Renal pelvis (tissue), 4 donors: Measurements from ENCODE around the gene CHSY1. TPM values are rescaled to one million over a fixed set of nuclear protein-coding genes. Genes with fewer than 3 reads are reported as not detected.
"Not testable (repeated sequence)": the region's sequence is repeated elsewhere in the genome, so short reads cannot be mapped to it uniquely, and the experiment has no call there.

ENCODE experiments used
- DNase-seq: peaks from one replicate; pipeline ENCODE4 v3.0.0-alpha.2; 2013
- polyA plus RNA-seq, 3 donors: library from polyadenylated mRNA; unstranded; fragments of 120-200 nt; gene quantifications; one replicate each; pipeline ENCODE4 v1.2.1, GENCODE V29; 2013; ENCODE audit not compliant: insufficient read length in 3 of 3

CHSY1 gene
- polyA plus RNA-seq, 3 donors = 41.5 to 44.4 (median 42.5) TPM

DNA sequence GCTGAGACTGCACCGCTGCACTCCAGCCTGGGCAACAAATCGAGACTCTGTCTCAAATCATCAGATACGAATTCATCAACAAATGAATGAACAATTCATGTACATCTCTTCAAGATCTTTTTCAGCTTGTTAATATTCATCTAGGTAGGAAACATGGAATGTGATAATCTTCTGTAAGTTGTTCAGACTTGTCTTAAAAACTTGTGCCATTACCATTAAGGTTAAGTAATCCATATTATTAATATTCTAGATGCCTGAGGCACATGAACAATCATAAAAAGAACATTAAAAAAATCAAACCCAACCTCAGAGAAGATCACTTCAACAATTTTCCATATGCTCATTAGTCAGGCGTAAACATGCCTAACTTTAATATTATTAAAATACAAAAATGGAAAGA is 36.2 kb downstream of the CHSY1 start:
- DNase-seq = no peak

GRCh38 chr15:101214435-101215097 is 37.3 kb downstream of the CHSY1 start:
- DNase-seq = not testable (repeated sequence)

DNA sequence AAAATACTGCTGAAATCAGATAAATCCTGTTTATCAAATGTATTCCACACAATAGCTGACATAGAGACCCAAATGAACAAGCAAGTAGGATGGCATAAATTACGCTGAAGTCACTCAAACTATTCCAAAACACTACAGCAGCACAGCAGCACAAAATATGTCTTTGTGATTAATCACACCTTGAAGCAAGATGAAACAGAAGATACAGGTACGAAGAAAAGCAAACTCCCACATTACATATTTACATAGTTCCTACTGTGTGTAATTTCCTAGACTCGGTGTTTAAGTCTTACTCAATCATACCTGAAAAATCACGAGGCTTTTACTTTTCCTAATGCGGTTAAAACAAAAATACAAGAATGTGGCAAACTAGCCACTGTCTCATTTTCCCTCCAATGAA is 38.3 kb downstream of the CHSY1 start:
- no peak for DNase-seq

- DNase-seq = no peak
These were observed 38.7 kb downstream of the CHSY1 start for GRCh38 chr15:101213147-101213546.

DNA sequence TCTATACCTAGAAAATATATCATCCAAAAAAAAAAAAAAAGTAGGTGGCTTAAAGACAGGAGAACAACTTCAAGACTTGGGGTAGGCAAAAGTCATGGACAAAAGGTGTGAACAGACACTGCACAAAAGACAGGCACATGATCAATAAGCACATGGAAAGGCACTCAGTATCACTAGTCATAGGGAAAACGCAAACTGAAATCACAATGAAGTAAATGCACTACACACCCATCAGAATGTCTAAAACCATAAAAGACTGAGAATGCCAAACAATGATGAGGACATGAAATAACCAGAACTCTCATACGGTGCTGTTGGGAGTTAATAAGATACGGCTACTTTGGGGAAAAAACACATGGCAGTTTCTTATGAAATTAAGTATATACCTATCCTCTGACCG is 40.0 kb downstream of the CHSY1 start:
- DNase-seq = no peak

DNA sequence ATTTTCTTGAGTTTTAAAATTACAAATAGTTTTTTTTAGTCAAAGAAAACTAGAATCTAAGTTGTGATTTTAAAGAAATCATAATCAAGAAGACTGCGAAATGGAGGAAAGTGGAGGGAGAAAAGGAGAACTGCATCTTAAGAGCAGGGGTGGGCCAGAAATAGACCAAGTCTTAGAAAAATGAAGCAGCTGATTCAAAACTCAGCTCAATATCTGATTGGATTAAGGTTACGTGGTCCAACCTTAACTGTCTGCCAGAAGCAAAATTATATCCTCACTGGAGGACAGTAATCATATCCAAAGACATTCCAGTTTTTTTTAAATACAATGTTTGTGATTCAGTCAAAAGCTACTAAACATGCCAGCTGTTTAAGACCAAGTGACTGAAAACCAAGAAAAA is 41.4 kb downstream of the CHSY1 start:
- DNase-seq = no peak

DNA sequence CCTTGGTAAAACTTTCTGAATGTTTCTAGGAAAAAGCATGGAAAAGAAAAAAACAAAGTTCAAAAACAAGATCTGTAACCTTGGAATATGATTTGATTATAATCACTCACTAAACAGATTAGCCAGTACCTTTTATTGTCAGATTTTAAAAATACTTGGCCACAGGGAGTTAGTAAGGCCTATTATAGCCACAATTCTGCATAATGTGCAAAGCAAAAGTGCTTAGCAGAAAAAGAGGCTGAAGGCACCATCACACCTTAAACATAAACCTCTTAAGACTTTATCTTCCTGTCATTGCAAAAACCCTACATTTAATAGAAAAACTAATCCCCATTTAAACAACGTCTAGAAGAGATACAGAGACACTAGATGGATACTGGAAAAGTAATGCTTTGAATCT is 41.8 kb downstream of the CHSY1 start:
- DNase-seq = no peak

- DNase-seq = no peak
These were observed 42.5 kb downstream of the CHSY1 start for GRCh38 chr15:101209285-101209845.

DNA sequence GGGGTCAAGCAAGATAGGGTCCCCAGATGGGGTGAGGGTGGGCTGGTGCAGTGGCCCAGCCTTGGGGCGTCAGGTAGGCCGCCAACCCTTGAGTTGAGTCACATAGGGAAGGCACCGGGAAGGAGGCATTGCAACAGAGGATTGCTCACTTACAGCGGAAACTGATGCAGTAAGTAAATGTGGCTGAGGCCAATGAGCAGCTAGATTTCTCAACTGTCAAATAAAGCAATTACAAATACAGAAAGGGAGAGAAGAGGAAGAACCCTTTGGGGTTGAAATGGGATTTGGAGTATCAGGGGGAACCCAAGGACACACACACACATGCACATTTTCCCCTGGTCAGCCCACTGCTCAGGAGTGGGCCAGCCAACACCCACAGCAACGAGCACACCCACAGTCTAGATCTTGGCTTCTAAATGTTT is 44.0 kb downstream of the CHSY1 start:
- DNase-seq = no peak

DNA sequence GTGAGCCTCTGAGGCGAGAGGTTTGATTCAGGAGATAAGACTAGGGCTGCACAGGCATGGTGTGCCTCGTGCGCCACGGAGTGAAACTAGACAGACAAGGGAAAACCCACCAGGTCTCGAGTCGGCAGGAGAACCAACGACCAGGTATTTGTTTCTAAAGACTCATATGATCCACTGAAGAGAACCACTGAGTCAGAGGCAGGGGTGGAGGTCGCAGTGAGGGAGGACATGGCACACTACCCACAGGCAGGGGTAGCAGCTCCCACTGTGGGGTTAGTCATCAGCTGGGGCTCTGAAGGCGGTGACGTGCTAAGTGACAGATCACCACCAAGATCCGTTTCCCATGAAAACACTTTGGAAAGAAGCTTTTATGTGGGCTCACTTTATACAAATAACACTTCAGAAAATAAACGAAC is 45.7 kb downstream of the CHSY1 start:
- no peak for DNase-seq

GRCh38 chr15:101204739-101205535 is 46.9 kb downstream of the CHSY1 start:
- DNase-seq = no peak

DNA sequence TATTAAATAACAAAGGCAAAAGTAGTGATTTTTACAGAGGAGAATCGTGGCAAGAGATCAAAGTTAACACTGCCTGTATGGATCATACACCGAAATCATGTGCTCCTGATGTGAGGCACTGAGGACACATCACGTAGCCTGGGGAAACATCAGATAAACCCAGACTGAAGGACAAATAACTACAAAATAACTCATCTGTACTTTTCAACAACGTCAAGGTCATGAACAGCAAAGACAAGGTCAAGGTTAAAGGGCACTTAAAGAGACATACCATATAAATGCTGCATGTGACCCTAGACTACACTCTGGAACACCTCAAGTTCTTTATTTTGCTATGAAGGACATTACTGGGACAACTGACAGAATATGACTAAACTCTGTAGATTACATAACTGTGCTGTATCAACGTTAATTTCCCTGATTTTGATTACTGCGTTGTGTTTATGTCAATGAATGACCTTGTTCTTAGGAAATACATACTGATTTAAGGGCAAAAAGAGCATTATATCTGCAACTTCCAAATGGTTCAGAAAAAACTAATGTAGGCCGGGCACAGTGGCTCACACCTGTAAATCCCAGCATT is 48.1 kb downstream of the CHSY1 start:
- DNase-seq = no peak

GRCh38 chr15:101203029-101203573 is 48.7 kb downstream of the CHSY1 start:
- DNase-seq = no peak

- peak; percentile 79 for DNase-seq
These were observed 50.3 kb downstream of the CHSY1 start for GRCh38 chr15:101201411-101202174.

- no peak for DNase-seq
These were observed 51.7 kb downstream of the CHSY1 start for GRCh38 chr15:101200181-101200580.

GRCh38 chr15:101198800-101199199 is 53.0 kb downstream of the CHSY1 start:
- no peak for DNase-seq

DNA sequence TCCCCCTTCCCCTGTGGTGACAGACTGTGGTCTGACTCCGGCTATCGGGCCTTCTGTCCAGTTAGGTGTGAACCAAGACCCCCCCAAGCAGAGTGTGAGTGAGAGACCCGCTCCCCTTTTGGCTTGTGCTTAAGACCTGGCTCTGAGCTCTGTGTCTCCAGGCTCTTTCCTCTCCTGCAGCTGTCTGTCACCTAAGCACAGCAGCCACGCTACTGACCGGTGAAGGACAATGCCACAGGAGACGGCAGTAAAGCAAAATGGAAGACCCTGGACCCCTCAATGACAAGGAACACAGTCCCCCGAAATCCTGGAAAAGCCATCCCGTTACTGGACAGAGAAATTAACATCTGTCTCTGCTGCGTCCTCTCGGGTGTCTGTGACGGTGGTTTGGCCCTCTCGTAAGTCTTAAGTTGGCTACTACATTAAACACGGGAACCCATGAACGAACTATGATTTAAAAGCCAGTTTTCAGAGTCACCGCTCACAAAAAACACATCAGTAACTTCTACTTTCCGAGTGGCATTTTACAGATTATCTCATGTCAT is 53.7 kb downstream of the CHSY1 start:
- no peak for DNase-seq

- no peak for DNase-seq
These were observed 57.2 kb downstream of the CHSY1 start for GRCh38 chr15:101194546-101195125.

- DNase-seq = no peak
These were observed 57.9 kb downstream of the CHSY1 start for GRCh38 chr15:101193806-101194545.

DNA sequence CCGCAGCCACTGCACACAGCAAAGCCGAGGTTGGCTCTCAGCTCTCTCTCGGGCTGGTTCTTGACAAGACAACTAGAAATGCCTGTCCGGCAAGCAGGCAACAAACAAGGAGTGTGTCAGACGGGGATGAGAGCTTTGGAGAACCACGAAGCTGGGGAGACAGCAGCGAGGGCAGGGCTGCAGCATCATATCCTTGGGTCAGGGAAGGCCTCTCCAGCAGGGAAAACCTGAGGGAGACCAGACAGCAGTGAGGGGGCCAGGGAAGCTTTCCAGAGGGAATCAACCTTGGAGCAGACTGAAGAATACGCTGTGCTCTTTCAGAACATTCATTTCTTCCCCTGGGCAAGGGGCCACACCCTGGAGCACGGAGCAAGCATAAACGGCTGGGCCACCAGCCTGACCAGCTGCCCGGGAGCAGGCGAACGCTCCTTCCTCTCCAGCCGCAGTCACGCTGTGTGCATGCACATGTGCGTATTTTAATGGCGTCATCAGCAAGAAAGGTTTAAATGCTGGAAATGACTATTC is 58.7 kb downstream of the CHSY1 start:
- DNase-seq = no peak
